OCI-M1 (cell line): ENCODE results near the gene FAP.

Experiments used
- DNase-seq: peaks from one replicate; lab custom pipeline; 2025; lab: John Stamatoyannopoulos, UW

Gene FAP

GRCh38 chr2:162185541-162186232 lies 57.6 kb downstream of the FAP start:
- DNase-seq = no peak

GRCh38 chr2:162184821-162185450 lies 58.3 kb downstream of the FAP start:
- DNase-seq = peak; percentile 19

GRCh38 chr2:162184359-162184758 lies 58.9 kb downstream of the FAP start:
- DNase-seq = no peak

GRCh38 chr2:162182395-162182794 lies 60.9 kb downstream of the FAP start:
- DNase-seq = no peak

- no peak for DNase-seq
Measured at GRCh38 chr2:162177301-162177700, 65.9 kb downstream of the FAP start.

GRCh38 chr2:162175714-162176113 lies 67.5 kb downstream of the FAP start:
- DNase-seq = no peak

- DNase-seq = no peak
Measured at GRCh38 chr2:162174746-162175145, 68.5 kb downstream of the FAP start.

GRCh38 chr2:162172802-162173370 lies 70.4 kb downstream of the FAP start:
- DNase-seq = no peak

GRCh38 chr2:162166745-162167144 lies 76.5 kb downstream of the FAP start:
- no peak for DNase-seq

GRCh38 chr2:162166174-162166573 lies 77.1 kb downstream of the FAP start:
- DNase-seq = no peak

GRCh38 chr2:162164802-162165201 lies 78.4 kb downstream of the FAP start:
- no peak for DNase-seq

GRCh38 chr2:162159446-162159845 lies 83.8 kb downstream of the FAP start:
- no peak for DNase-seq

GRCh38 chr2:162156149-162156548 lies 87.1 kb downstream of the FAP start:
- no peak for DNase-seq

- DNase-seq = peak; percentile 25
Measured at GRCh38 chr2:162155093-162155492, 88.2 kb downstream of the FAP start.

- DNase-seq = peak; percentile 84
Measured at GRCh38 chr2:162153608-162154224, 89.5 kb downstream of the FAP start.

- DNase-seq = no peak
Measured at GRCh38 chr2:162152147-162152546, 91.1 kb downstream of the FAP start, which contains the start of gene GCG. TSS of gene GCG (minus strand) at chr2:162152247. CDS start at chr2:162149178, 3,069 bp downstream.

GRCh38 chr2:162149940-162150339 lies 93.3 kb downstream of the FAP start:
- no peak for DNase-seq

- no peak for DNase-seq
Measured at GRCh38 chr2:162149466-162149865, 93.8 kb downstream of the FAP start.

- no peak for DNase-seq
Measured at GRCh38 chr2:162148956-162149355, 94.3 kb downstream of the FAP start.

GRCh38 chr2:162143969-162144368 lies 99.3 kb downstream of the FAP start:
- DNase-seq = peak; percentile 27

GRCh38 chr2:162138310-162138709 lies 104.9 kb downstream of the FAP start:
- no peak for DNase-seq

GRCh38 chr2:162127422-162127821 lies 115.8 kb downstream of the FAP start:
- DNase-seq = peak; percentile 56

GRCh38 chr2:162126527-162126926 lies 116.7 kb downstream of the FAP start:
- peak; percentile 52 for DNase-seq
